LHCN-M2 (cell line): ENCODE measurements around the gene PHETA1. TPM values are rescaled to one million over a fixed set of nuclear protein-coding genes. Genes with fewer than 3 reads are reported as not detected.
A peak's percentile ranks its signal among the peaks of the same experiment; 100 is the strongest.

ENCODE experiments used
- DNase-seq: peaks from one replicate; pipeline ENCODE4 v3.0.0-alpha.2; 2012; ENCODE audit warnings: low read depth
- polyA plus RNA-seq: library from polyadenylated mRNA; unstranded; fragments of >200 nt; gene quantifications from one replicate; pipeline ENCODE4 v1.2.1, GENCODE V29; 2012; ENCODE audit warnings: missing spikeins
- total RNA-seq: library from RNA; depleted of rRNA; stranded (reverse); fragments of >200 nt; gene quantifications from 2 replicates; pipeline ENCODE4 v1.2.3, GENCODE V29; 2014; rRNA removed

The PHETA1 gene, protein sequence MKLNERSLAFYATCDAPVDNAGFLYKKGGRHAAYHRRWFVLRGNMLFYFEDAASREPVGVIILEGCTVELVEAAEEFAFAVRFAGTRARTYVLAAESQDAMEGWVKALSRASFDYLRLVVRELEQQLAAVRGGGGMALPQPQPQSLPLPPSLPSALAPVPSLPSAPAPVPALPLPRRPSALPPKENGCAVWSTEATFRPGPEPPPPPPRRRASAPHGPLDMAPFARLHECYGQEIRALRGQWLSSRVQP
- total RNA-seq, result 14.5 and 19.7 TPM in 2 replicates
- polyA plus RNA-seq, result 8.5 TPM

DNA sequence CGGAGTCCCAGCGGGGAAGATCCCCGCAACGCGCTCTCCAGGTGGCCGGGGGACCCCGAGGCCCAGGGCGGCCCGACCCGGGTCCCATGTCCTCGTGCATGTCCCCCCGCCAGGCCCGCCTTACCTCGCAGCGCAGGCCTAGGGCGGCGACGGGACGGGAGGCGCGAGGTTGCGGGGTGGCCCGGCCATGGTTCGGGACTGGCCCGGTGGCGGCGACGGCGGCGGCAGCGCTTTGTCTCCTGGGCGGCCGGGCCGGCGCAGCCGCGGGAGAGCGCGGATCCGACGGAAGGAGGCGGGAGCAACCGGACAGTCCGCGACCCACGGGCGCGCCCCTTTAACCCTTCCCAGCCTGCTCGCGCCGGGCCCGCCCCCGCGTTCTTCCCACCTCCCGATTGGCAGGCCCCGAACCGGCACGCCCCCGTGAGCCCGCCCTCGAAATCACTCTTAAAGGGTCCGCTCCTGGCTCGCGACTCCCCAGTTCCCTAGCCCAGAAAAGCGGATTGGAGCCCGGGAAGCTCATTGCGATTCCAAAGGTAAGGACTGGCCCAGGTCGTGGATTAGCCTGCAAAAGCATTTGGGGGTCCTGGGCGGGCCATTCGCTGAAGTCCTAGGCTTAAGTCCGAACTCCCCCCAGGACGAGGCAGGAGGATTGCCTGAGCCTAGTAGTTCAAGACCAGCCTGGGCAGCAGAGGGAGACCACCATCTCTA lies at the start of gene PHETA1:
TSS of gene PHETA1 (minus strand) at position 308 of the 708 bp plus-strand sequence. CDS start 5,668 bp downstream, outside the sequence.
- DNase-seq, result peak; percentile 84

DNA sequence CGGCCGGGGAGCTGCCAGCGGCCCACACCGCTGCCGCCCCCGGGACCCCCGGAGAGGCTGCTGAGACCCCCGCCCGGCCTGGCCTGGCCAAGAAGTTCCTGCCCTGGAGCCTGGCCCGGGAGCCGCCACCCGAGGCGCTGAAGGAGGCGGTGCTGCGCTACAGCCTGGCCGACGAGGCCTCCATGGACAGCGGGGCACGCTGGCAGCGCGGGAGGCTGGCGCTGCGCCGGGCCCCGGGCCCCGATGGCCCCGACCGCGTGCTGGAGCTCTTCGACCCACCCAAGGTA lies 49.6 kb upstream of the PHETA1 start:
- DNase-seq, result no peak

DNA sequence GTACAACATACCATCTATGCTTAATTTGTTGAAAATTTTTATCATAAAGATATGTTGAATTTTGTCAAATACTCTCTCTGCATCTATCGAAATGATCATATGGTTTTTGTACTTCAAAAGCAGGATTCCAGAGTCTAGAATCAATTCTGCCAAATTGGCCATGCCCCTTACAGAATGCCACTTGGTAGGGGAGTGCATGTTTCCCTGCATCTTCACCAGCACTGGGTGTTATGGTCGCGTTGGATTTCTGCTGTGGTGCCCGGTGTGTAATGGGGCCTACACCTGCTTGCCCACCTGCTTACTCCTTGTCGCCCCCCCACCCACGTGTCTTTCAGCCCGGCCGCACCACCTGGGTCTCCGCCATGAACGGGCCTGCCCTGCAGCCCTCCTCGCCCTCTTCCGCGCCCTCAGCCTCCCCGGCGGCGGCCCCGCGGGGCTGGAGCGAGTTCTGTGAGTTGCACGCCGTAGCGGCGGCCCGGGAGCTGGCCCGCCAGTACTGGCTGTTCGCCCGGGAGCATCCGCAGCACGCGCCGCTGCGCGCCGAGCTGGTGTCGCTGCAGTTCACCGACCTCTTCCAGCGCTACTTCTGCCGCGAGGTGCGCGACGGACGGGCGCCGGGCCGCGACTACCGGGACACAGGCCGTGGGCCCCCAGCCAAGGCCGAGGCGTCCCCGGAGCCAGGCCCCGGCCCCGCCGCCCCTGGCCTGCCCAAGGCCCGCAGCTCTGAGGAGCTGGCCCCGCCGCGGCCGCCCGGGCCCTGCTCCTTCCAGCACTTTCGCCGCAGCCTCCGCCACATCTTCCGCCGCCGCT lies 49.1 kb upstream of the PHETA1 start:
- DNase-seq, result no peak

DNA sequence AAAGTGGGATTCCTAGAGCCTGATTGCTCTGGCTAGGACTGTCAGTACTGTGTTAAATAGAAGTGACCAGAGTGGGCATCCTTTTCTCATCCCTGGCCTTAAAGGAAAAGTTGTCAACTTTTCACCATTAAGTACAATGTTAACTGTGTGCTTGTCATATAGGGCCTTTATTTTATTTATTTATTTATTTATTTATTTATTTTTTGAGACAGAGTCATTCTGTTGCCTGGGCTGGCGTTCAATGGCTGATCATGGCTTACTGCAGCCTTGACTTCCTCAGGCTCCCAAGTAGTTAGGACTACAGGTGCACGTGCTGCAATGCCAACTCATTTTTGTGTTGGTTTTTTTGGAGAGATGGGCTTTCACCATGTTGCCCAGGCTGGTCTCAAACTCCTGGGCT lies 48.4 kb upstream of the PHETA1 start:
- DNase-seq, result no peak

DNA sequence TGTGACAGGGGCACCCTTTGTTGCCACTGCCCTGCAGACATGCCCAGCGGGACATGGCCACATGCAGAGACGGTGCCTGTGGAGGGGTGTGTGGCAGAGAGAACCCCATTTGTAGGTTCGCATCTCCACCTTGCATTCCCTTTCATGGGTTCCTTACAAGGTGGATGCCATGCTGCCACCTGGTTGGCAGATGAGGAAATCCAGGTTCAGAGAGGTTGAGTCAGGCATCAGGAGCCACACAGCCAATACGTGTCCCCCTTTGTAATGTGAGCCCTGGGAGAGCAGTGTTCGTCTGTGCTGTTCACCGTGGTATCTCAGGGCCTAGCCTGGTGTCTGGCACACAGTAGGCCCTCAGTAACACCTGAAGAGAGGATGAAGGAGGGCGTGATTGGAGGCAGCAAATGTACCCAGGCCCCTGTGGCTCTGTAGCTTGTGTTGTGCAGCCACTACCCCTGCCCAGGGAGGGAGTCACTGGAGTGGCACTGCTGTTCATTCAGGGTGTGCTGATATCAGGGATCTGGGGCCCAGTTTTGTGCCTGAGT lies 45.9 kb upstream of the PHETA1 start:
- no peak for DNase-seq

DNA sequence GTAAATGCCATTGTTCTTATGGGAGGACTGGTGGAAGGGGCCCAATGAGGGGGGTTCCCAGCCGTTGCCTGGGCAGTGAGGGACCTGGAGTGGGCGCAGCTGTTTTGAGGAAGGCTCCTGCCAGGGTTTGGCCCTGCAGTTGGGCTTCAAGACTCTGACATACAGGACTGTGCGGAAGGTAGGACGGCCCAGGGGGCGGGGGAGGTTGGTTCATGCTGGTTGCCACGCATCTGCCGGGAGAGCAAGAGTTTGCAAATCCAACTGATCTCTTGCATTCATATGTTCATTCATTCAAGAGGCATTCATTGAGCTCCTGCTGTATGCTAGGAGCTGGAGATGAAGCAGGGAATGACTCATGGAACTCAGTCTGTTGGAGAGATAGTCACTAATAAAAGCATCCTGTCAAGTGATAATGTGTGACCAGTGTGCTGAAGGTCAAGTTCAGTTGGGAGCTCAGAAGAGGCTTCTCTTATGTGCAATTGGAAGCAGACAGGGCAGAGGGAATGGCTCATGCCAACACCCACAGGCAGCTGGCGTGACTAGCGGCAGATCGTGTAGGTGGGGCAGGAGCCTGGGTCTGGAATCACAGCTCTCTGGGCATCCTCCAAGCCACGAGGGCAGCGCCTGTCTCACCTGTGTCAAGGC lies 44.7 kb upstream of the PHETA1 start:
- peak; percentile 89 for DNase-seq

DNA sequence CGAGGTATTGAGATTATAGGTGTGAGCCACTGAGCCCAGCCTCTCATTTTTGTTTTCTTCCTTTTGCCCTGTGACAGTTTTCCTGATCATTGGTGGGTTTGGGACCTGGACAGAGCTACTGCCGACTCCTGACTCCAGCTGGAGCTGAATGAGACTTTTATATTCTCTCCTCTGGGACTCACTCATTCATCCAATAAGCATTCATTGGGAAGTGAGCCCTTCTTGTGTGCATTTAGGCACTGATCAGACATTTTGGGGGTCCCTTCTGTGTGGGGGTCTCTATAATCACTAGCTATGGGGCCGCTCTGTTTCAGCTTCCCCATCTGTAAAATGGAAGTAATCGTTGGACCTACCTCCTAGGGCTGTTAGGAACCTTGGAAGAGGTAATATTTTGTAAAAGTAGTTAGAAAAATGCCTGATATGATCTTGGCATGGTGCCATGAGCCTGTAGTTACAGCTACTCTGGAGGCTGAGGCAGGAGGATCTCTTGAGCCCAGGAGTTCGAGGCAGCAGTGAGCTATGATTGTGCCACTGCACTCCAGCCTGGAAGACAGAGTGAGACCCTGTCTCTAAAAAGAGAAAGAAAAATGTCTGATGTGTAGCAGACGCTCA lies 44.0 kb upstream of the PHETA1 start:
- no peak for DNase-seq

DNA sequence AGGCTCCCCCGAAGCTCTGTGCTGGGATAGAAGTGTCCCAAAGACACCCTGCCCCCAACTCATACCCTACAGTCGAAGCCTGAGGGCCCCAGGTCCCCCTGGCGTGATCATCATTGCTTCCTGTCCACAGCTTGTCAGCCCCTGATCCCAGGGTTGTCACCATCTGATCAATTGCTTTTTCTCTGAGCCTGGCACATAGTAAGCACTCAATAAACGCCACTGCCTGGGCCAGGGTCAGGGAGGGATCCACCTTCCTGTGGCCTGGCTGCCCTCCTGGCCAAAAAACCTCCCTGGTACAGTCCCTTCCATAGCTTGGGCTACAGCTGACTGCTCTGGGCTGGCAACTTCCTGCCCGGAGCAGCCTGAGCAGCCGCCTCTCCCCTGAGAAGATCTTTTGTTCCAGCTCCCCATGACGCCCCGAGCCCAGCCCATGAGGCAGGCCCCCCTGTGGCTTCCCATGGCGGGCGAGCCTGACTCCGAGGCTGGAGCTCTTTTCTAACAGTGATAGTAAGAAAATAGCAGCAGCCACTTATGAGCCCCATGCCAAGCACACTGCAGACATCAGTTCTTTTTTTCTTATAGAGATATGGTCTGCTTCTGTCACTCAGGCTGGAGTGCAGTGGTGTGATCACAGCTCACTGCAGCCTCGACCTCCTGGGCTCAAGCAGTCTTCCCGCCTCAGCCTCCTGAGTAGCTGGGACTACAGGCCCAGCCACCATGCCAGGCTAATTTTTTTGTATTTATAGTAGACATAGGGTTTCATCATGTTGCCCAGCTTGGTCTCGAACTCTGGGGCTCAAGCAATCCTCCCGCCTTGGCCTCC lies 43.3 kb upstream of the PHETA1 start:
- DNase-seq, result peak; percentile 54

DNA sequence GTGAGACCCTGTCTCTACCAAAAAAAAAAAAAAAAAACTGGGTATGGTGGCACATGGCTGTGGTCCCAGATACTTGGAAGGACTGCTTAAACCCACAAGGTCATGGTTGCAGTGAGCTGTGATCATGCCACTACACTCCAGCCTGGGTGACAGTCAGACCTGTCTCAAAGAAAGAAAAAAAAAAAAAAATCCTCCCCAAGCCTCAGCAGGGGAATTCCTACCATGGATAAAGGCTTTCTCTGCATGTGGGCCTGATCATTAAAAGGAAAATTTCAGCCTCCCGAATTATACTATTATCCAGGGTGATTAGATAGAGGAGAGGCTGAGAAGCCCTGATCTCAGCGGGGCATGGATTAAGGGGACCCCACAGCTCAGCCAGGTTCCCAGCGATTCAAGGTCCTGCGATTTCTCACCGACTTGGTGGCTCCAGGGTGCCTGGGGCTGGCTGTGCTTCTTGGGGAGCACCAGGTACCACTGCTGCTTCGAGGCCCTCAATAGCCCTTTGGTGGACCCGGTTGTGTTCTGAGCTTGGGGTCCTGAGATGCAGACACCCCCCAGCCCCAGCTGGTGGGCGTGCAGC lies 42.4 kb upstream of the PHETA1 start:
- no peak for DNase-seq

DNA sequence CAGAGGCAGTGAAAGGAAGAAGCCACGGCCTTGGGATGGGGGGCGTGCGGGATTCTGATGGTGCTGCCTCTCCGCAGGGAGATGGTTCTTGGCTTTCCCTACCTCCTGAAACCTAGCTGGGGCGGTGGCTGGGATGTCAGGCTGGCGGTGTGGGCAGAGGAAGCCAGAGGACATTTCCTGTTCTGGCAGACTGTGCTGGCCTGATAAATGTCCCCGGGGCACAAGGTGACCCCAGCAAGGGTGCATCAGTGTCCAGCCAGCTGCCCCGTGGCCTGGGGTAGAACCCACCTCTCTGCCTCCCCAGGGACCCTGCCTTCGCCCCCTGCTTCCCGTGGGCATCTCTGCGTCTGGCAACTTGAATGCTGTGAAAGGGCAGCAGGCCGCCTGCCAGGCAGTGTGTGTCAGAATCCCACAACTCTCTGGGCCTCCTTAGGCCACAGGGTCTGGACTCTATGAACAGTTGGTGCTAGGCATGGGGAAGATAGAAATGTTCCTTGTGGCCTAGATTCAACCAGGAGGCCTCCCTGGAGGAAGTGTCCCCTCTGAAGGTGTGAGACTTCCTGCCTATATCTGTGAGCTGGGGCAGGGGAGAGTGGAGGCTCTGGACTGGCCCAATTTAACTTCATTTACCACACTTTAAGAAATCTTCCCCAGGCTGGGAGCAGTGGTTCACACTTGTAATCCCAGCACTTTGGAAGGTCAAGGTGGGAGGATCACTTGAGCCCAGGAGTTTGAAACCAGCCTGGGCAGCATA lies 41.7 kb upstream of the PHETA1 start:
- DNase-seq, result peak; percentile 83

DNA sequence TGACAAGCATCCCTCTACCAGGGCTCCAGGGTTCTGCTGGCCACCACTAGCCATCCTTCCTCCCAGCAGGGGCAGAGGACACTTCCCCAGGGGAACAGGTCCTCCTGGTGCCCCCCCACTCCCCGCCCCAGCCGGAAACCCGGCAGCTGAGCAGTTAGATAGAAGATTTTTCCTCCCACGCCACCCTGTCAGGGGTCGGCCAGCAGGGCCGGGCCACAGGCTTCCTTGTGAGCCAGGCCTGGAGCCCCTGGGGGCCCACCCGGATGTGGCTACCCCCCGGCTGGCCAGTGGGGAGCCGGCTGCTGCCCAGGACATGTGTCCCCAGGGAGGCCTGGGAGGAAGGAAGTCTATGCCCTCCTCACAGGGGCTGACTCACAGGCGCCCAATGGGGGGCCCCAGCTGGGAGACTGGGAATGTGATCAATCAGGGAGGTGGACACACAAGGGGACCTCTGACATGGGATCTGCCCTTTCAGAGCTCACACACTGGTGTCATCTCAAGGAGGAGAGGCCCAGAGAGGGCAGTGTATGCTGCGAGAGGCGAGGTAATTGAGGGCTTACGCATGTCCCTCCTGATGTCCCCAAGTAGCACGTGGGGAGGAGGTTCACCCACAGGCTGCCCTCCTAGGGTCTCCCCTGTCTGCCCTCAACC lies 41.0 kb upstream of the PHETA1 start:
- DNase-seq, result peak; percentile 98

DNA sequence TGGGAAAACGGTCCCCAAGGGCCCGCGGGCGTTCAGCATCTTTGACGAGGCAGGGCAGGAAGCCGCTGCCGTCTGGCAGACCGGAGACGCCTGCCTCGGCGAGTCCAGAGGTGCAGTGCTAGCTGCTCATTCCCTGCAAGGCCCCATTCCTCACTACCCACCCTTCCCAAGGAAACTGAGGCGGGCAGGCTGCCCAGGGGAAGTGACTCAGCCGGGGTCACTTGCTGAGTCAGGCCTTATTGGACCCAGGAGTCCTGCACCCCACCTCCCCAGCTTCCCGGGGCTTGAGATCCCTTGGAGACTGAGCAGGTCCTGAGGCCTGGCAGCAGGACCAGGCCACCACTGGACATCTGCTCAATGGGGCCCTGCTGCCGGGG lies 40.5 kb upstream of the PHETA1 start:
- peak; percentile 76 for DNase-seq

DNA sequence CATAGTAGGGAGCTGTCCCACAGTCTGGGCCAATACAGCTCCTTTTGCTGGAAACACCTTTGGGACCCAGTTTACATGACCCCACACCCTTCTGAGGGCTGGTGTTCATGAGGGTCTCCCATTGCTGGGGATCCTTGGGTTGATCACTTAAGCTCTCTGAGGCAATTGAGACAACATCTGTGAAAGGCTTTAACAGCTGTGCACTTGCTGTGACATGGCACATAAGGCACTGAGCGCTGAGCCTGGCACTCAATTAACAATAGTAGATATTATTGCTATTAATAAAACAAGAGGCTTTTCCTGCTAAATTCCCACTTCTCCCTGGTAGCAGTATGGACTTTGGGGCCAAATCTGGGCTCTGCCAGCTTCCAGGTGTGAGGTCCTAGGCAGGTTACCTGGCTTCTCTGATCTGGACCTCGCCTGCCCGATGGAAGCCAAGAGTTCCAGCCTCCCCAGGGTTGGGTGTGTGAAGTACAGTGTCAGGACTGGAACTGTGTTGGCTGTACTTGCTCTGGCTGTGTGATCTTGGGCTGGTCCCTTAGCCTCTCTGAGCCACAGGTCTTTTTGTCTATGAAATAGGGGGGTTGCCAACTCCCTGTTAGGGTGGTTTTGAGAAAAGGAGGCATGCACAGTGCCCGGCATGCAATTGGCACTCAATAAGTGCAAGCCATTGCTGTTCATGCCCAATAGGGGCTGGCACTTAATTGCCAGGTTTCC lies 39.9 kb upstream of the PHETA1 start:
- DNase-seq, result peak; percentile 39

DNA sequence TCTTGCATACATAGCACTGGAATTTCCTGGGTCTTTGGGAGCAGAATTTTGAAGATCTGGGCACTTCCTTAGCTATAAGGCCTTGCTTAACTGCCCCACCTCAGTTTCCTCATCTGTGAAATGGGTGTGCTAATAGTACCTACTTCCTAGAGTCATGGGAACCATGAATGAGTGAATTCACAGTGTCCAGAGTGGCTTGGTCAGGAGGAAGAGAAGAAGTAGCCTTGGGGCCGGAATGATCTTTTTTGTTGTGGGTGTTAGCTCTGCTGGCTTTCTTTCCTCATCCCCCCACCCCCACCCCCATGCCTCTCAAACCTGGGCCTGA lies 39.2 kb upstream of the PHETA1 start:
- DNase-seq, result no peak

DNA sequence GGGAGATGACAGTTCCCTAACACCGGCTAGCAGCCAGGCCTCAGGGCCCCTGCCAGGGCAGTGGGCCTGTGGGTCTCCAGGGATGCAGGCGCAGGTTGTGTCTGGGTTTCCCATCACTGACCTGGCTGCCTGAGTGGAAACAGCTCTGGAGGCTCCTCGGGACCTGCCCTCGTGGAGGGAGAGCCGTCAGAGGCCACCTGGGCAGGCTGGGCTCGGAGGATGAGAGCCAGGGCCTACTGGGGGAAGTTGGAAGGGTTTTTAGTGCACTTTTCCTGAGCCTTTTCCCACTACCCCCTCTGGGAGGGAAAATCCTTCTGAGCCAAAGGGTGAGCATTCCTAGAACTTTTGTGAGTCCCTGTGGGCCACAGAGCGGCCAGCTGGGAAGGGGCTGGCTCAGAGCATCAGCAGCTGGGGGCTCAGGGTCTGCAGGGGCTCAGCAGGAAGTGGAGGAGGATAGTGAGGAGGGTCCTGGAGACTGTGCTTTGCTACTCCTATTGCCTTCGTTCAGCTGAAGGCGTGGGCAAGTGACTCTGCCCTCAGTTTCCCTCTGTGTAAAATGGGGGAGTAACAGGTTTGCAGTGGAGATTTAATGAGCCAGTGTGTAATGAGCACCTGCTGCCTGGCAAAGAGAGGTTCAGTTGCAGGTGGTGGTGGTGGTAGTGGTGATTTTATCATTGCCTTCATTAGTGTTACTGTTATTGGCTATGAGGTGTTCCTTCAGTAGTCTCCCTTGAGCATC lies 38.7 kb upstream of the PHETA1 start:
- DNase-seq, result peak; percentile 33

DNA sequence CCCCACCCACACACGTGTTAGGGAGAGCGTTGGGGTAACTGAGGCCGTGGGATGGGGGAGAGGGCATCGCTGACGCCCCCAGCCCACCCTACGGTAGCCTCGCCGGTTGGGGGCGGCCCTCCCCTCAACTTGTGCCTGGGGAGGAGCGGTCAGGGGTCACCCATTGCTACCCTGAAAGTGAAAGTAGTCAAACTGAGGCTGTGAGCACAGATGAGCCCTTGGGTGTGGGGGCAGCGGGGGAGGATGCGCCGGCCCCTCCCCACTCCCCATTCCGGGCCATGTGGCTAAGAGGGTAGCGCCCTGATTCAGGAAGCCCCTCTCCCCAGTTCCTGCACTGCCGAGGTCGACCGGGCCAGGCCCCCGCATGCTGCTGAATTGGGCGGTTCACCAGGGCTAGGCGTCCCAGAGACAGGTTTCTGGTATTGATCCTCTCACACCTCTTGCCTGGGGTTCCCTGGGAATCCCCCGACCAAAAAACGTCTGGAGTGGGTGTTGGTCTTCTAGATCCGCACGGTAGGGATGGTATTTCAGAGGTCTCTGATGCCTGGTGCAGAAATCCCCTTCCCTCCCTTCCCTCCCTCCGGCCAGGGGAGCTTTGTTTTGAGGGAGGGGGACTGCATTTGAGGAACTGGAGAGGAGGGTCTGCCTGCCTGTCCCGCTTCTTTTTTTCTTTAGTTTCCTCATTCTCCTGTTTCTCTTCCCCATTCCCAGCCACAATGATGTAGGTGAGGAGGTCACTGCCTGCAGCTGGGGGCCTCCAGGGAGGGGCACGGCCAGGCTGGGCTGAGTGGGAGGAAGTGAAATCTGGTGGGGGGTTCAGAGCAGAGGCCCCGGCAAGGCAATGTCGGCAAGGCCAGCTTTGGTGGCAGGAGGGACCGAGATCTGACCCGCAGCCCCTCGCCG lies 37.8 kb upstream of the PHETA1 start:
- DNase-seq, result no peak
